Hepatocyte (in vitro differentiated cells): ENCODE measurements around the gene RAB11FIP4. TPM values are rescaled to one million over a fixed set of nuclear protein-coding genes. Genes with fewer than 3 reads are reported as not detected.

Source experiments
- DNase-seq: peaks from one replicate; pipeline ENCODE4 v3.0.0-alpha.2; 2016; ENCODE audit warnings: low spot score
- H2AFZ ChIP-seq: fragments of 200-600 bp; sonication (generic); 2 replicates; pipeline ENCODE4 v1.6.0; 2016; ENCODE audit warnings: antibody characterized with exemption, mild to moderate bottlenecking
- H3K27ac ChIP-seq: fragments of 200-600 bp; sonication (generic); 2 replicates; pipeline ENCODE4 v1.5.1; 2016; ENCODE audit warnings: mild to moderate bottlenecking
- H3K27me3 ChIP-seq: fragments of 200-600 bp; sonication (generic); 2 replicates; pipeline ENCODE4 v1.6.1; 2016
- H3K36me3 ChIP-seq: fragments of 200-600 bp; sonication (generic); replicated peaks from 2 replicates; pipeline ENCODE4 v1.5.1; 2016; ENCODE audit warnings: low read depth; ENCODE audit not compliant: insufficient read depth
- H3K4me1 ChIP-seq: fragments of 200-600 bp; sonication (generic); 2 replicates; pipeline ENCODE4 v1.5.1; 2016; ENCODE audit warnings: mild to moderate bottlenecking, moderate library complexity; ENCODE audit not compliant: insufficient read depth
- H3K4me2 ChIP-seq: fragments of 200-600 bp; sonication (generic); 2 replicates; pipeline ENCODE4 v1.6.0; 2016
- H3K4me3 ChIP-seq: fragments of 200-600 bp; sonication (generic); 2 replicates; pipeline ENCODE4 v1.5.1; 2016; ENCODE audit warnings: mild to moderate bottlenecking
- H3K79me2 ChIP-seq: fragments of 200-600 bp; sonication (generic); 2 replicates; pipeline ENCODE4 v1.6.0; 2017; ENCODE audit warnings: mild to moderate bottlenecking
- H3K9me2 ChIP-seq: fragments of 200-600 bp; sonication (generic); replicated peaks from 2 replicates; pipeline ENCODE4 v1.6.0; 2017; ENCODE audit warnings: mild to moderate bottlenecking; ENCODE audit not compliant: insufficient read depth
- H3K9me3 ChIP-seq: fragments of 200-600 bp; sonication (generic); 2 replicates; pipeline ENCODE4 v1.5.1; 2016; ENCODE audit warnings: low read depth, mild to moderate bottlenecking
- H4K20me1 ChIP-seq: fragments of 200-600 bp; sonication (generic); 2 replicates; pipeline ENCODE4 v1.6.0; 2016; ENCODE audit warnings: mild to moderate bottlenecking; ENCODE audit not compliant: insufficient read depth, poor library complexity, severe bottlenecking
- EZH2 ChIP-seq: fragments of 200-600 bp; sonication (generic); IDR thresholded peaks from 2 replicates; pipeline ENCODE4 v1.6.1; 2016; ENCODE audit warnings: antibody characterized with exemption, mild to moderate bottlenecking, borderline replicate concordance
- EZH2phosphoT487 ChIP-seq: fragments of 200-600 bp; sonication (generic); IDR thresholded peaks from one replicate; pipeline ENCODE4 v1.6.1; 2018; ENCODE audit warnings: antibody characterized with exemption, mild to moderate bottlenecking, low read depth, moderate library complexity; ENCODE audit not compliant: unreplicated experiment, severe bottlenecking
- WGBS: methylation state at CpG from one replicate; pipeline ENCODE4 v1.1.6; 2016; ENCODE audit warnings: low lambda C conversion rate; ENCODE audit errors: missing lambda C conversion rate; 5-methylcytosine and 5-hydroxymethylcytosine counted together
- polyA plus RNA-seq: library from polyadenylated mRNA; unstranded; fragments of >200 nt; fragmentation: Nextera tagmentation; extraction: Ambion mirVana; gene quantifications from 2 replicates; pipeline ENCODE4 v1.2.1, GENCODE V29; 2016
- total RNA-seq: library from RNA; depleted of rRNA; stranded (reverse); fragments of >200 nt; gene quantifications from 2 replicates; pipeline ENCODE4 v1.2.3, GENCODE V29; 2014
- TF ChIP-seq, protein P1 (sequence below): fragments of 200-600 bp; sonication (generic); IDR thresholded peaks from 2 replicates; pipeline ENCODE4 v1.5.1; 2016; ENCODE audit warnings: antibody characterized with exemption, mild to moderate bottlenecking; ENCODE audit not compliant: poor library complexity

RAB11FIP4 gene
- total and polyA plus RNA-seq, 2 experiments from 2014 or later, result 25.8 to 35.6 TPM

- WGBS, result 46% methylated on average over 5 of the region's 5 CpGs
- Histone ChIP-seq H3K79me2 (no peaks in the 10 kb centered on the region), H3K36me3 (no peaks in the 10 kb centered on the region), H3K4me3 (no peak overlapping the region), H4K20me1 (no peaks in the 10 kb centered on the region), H3K4me1 (peaks cover 7% of the 10 kb centered on the region), H3K4me2 (no peak overlapping the region), H3K27ac (peak overlapping the region; percentile 84), H3K27me3 (no peaks in the 10 kb centered on the region), H2AFZ (peak overlapping the region; percentile 5), H3K9me2 (no peaks in the 10 kb centered on the region), H3K9me3 (no peaks in the 10 kb centered on the region)
- TF ChIP-seq EZH2phosphoT487 (no peak), EZH2 (no peak)
- TF ChIP-seq, protein P1, sequence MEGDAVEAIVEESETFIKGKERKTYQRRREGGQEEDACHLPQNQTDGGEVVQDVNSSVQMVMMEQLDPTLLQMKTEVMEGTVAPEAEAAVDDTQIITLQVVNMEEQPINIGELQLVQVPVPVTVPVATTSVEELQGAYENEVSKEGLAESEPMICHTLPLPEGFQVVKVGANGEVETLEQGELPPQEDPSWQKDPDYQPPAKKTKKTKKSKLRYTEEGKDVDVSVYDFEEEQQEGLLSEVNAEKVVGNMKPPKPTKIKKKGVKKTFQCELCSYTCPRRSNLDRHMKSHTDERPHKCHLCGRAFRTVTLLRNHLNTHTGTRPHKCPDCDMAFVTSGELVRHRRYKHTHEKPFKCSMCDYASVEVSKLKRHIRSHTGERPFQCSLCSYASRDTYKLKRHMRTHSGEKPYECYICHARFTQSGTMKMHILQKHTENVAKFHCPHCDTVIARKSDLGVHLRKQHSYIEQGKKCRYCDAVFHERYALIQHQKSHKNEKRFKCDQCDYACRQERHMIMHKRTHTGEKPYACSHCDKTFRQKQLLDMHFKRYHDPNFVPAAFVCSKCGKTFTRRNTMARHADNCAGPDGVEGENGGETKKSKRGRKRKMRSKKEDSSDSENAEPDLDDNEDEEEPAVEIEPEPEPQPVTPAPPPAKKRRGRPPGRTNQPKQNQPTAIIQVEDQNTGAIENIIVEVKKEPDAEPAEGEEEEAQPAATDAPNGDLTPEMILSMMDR, result no peak
- DNase-seq, result no peak
These were observed 65.3 kb downstream of the RAB11FIP4 start for GRCh38 chr17:31456814-31457213.

DNA sequence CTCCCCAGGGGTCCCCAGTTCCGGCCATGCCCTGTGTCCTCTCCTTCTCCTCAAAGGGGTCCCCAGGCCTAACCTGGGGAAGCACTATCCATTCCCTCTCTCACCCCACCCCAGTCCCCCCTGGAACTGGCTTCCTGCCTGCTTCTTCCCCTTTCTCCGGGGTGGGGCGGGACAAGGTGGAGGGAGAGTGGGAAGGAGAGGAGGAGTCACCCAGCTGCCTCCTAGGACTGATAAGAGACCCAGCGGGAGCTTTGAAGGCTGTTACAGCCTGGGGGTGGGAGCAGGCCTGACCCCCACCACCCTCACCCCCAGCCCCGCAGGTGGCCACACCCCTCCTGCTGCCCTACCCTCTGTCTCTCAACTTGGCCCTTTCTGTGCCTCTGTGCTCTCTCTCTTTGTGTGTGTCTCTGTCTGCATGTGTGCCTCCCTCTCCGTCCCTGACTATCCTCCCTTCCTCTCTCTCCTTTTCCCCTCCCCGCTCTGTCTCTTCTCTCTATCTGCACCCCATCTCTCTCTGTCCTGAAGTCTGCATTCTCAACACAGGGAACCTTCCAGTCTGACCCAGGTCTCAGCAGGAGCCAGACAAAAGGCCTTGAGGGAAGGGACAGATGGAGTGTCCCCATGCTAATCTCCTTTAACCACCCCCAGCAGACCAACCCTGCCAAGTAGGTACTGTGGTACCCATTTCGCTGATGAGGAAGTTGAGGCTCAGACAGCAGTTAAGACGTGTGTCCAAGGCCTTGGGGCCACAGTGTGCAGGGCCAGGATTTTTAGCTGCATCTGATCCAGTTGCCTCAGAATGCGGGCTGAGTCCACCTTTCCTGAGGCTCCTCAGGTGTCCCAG, 66.1 kb downstream of the RAB11FIP4 start:
- peak overlapping the region; percentile 5 for H2AFZ ChIP-seq
- no peak overlapping the region for H3K4me3 ChIP-seq
- no peaks in the 10 kb centered on the region for H3K9me3 ChIP-seq
- H3K4me2 ChIP-seq, result no peak overlapping the region
- no peak for TF ChIP-seq EZH2phosphoT487
- TF ChIP-seq, protein P1, result no peak
- TF ChIP-seq EZH2, result no peak
- DNase-seq, result peak; percentile 42
- no peaks in the 10 kb centered on the region for H3K79me2 ChIP-seq
- H3K27ac ChIP-seq, result peak overlapping the region; percentile 84
- no peaks in the 10 kb centered on the region for H3K36me3 ChIP-seq
- WGBS, result 71% methylated on average over 7 of the region's 10 CpGs
- H3K4me1 ChIP-seq, result peaks cover 2% of the 10 kb centered on the region
- no peaks in the 10 kb centered on the region for H3K27me3 ChIP-seq
- no peaks in the 10 kb centered on the region for H4K20me1 ChIP-seq
- H3K9me2 ChIP-seq, result no peaks in the 10 kb centered on the region

DNA sequence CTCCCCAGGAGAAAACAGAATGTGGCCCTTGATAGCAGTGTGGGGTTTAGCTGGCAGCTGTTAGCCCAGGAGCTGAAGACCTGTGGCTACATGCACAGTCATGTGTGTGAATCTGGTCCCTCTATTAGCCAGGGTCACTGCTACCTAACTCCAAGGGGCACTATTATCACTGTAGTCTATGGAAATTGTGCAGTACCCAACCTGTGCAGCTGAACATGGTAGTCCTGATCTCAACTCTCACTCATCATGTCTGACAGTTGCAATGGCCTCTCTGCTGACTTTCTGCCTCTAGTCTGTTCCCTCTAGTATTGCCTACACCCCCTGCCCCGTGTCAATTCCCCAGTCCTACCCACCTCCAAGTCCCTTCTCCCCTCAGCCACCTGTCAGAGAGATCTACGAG, 67.4 kb downstream of the RAB11FIP4 start:
- WGBS, result 96% methylated on average over 2 of the region's 2 CpGs
- H3K4me3 ChIP-seq, result no peak overlapping the region
- no peak for DNase-seq
- no peaks in the 10 kb centered on the region for H3K9me2 ChIP-seq
- H3K4me2 ChIP-seq, result no peak overlapping the region
- H3K27me3 ChIP-seq, result no peaks in the 10 kb centered on the region
- H4K20me1 ChIP-seq, result no peaks in the 10 kb centered on the region
- no peaks in the 10 kb centered on the region for H3K9me3 ChIP-seq
- no peaks in the 10 kb centered on the region for H3K79me2 ChIP-seq
- H2AFZ ChIP-seq, result no peak overlapping the region
- H3K27ac ChIP-seq, result no peak overlapping the region
- H3K4me1 ChIP-seq, result peaks cover 2% of the 10 kb centered on the region
- TF ChIP-seq, protein P1, result no peak
- TF ChIP-seq EZH2phosphoT487, result no peak
- no peak for TF ChIP-seq EZH2
- no peaks in the 10 kb centered on the region for H3K36me3 ChIP-seq
